GM19023 (cell line): ENCODE measurements around the gene INAFM2.
A peak's percentile ranks its signal among the peaks of the same experiment; 100 is the strongest.

Source experiments
- ATAC-seq: cut with Tn5 transposase; IDR thresholded peaks from one replicate; pipeline ENCODE4 v1.9.1; 2021; ENCODE audit warnings: mild to moderate bottlenecking, moderate library complexity; ENCODE audit not compliant: unreplicated experiment

INAFM2 gene

GRCh38 chr15:40340740-40341400 lies 17.4 kb downstream of the INAFM2 start, which contains the start of gene CCDC9B:
CCDC9B (minus strand) TSS chr15:40340939; CDS start chr15:40340819, 120 bp downstream.
- ATAC-seq = no peak

GRCh38 chr15:40342416-40343320 lies 19.2 kb downstream of the INAFM2 start:
- no peak for ATAC-seq

GRCh38 chr15:40343512-40343911 lies 20.0 kb downstream of the INAFM2 start:
- ATAC-seq = no peak

GRCh38 chr15:40344217-40344616 lies 20.7 kb downstream of the INAFM2 start:
- no peak for ATAC-seq

- ATAC-seq = peak; percentile 72
Measured at GRCh38 chr15:40344631-40345120, 21.2 kb downstream of the INAFM2 start.

- ATAC-seq = no peak
Measured at GRCh38 chr15:40345225-40345866, 21.9 kb downstream of the INAFM2 start.

GRCh38 chr15:40345867-40346578 lies 22.5 kb downstream of the INAFM2 start:
- ATAC-seq = no peak

- ATAC-seq = no peak
Measured at GRCh38 chr15:40346579-40347558, 23.4 kb downstream of the INAFM2 start.

GRCh38 chr15:40347559-40348473 lies 24.3 kb downstream of the INAFM2 start:
- no peak for ATAC-seq

- ATAC-seq = no peak
Measured at GRCh38 chr15:40348474-40348870, 25.0 kb downstream of the INAFM2 start.

- no peak for ATAC-seq
Measured at GRCh38 chr15:40349163-40349562, 25.7 kb downstream of the INAFM2 start.

- ATAC-seq = no peak
Measured at GRCh38 chr15:40352281-40352901, 28.9 kb downstream of the INAFM2 start.

- no peak for ATAC-seq
Measured at GRCh38 chr15:40353697-40354096, 30.2 kb downstream of the INAFM2 start.

GRCh38 chr15:40354408-40355171 lies 31.1 kb downstream of the INAFM2 start:
- ATAC-seq = no peak

- no peak for ATAC-seq
Measured at GRCh38 chr15:40355976-40356585, 32.6 kb downstream of the INAFM2 start.

- ATAC-seq = no peak
Measured at GRCh38 chr15:40357246-40357645, 33.8 kb downstream of the INAFM2 start.
